Thyroid gland (tissue), 4 donors: Measurements from ENCODE around the gene DCTN5.

Experiments
- CTCF ChIP-seq, 6 experiments: fragments of 200-600 bp in 3 of 6; fragments of 450-650 bp in 3 of 6; sonication (generic) in 3 of 6; IDR thresholded peaks; one replicate each; pipeline ENCODE4 v1.5.1; 2016 to 2019; ENCODE audit warnings: antibody characterized with exemption in 6 of 6, mild to moderate bottlenecking in 2 of 6, inconsistent platforms in 1 of 6, moderate library complexity in 1 of 6
- POLR2A ChIP-seq, 2 donors: fragments of 450-650 bp; IDR thresholded peaks; one replicate each; pipeline ENCODE4 v1.6.1; 2017; ENCODE audit warnings: antibody characterized with exemption in 2 of 2, mild to moderate bottlenecking in 2 of 2, moderate library complexity in 1 of 2

DNA sequence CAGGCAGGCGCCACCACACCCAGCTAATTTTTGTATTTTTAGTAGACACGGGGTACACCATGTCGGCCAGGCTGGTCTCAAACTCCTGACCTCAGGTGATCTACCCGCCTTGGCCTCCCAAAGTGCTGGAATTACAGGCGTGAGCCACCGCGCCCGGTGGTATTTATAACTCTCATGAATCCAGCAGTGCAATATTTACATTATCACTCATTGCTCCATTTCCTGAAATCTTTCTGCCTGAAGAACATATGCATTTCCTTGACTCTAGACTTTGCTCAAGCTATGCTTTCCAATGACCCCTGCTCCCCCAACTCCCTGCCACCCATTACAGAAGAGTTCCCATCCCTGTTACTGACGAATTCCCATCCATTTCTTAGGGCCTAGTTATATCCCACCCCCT is 25.5 kb upstream of the DCTN5 start:
- no peak for TF ChIP-seq CTCF (IDR thresholded peaks at IDR 0.05)
- TF ChIP-seq POLR2A (IDR thresholded peaks at IDR 0.05) = no peak
